SK-N-DZ (cell line): ENCODE measurements around the gene CLASRP.
A peak's percentile ranks its signal among the peaks of the same experiment; 100 is the strongest.

Experiments
- DNase-seq: peaks from one replicate; pipeline ENCODE4 v3.0.0-alpha.2; 2015; ENCODE audit warnings: low spot score

The CLASRP gene

DNA sequence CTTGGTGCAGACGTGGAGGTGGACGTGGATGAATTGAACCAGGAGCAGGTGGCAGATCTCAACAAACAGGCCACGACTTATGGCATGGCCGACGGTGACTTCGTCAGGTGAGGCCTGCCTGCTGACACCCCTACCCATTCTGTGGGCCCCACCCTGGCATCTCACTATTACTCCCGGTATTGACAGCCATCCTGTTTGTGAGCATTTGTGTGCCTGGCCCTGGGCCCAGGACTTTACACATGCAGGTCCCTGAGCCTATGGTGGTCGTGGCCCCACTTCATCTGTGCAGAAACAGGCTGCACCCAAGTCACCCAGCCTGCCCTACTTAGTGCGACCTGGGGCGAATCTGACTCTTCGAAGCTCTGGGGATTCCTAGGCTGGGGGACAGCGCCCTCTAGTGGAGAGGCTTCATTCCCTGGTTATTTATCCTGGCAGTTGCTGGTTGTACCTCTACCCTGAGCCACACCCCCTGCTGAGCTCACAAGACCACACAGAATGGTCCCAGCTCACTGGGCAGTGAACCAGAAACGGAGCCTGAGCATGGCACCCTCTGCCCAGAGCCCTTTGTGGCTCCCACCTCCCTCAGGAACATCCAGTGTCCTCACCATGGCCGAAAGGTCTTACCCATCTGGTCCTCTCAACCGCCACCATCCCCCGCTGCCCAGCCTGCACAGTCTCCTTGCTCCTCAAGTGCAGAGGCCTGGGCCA is 20.6 kb downstream of the CLASRP start:
- DNase-seq: peak; percentile 54

DNA sequence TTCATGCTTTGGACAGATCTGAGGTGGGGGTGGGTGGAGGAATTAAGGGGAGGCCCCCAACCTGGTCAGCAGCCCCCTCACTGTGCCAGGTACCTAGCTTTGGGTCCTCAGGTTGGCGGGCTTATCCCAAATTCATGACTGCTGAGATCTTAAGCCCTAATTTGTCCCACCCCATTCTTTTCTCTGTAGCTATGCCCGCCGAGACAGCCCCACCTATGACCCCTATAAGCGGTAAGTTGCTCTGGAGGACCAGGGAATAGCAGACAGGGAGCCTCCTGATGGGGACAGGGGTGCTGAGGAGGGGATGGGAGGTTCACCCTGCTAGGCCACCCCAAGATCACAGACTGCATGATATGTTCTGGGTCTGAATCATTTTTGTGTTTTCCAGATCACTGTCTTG is 23.1 kb downstream of the CLASRP start:
- no peak for DNase-seq

GRCh38 chr19:45063851-45064801 is 25.3 kb downstream of the CLASRP start:
- no peak for DNase-seq

DNA sequence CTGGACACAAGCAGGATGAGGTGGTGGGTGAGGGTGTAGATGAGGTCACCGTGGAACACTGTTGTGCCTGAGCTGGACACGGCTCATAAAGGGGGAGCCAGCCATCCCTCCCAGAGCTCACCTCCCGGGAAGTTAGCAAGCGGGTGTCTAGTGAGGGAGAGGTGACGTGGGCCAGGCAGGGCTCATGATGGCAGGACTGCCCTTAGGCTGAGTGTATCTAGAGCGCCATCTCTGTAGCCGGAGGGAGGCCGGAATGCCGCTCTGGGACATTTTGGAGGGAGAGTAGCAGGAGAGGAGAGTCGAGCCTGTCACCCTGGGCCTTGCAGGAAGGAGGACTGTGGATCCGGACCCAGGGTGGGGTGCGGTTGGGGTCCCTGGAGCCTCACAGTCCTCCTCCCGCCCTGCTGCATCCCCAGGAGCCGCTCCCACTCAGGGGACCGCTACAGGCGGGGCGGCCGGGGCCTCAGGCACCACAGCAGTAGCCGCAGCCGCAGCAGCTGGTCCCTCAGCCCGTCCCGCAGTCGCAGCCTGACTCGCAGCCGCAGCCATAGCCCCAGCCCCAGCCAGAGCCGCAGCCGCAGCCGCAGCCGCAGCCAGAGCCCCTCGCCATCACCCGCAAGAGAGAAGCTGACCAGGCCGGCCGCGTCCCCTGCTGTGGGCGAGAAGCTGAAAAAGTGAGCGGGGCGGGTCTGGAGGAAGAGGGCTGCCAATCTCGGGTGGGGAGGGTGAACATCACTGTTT is 28.2 kb downstream of the CLASRP start:
- no peak for DNase-seq

DNA sequence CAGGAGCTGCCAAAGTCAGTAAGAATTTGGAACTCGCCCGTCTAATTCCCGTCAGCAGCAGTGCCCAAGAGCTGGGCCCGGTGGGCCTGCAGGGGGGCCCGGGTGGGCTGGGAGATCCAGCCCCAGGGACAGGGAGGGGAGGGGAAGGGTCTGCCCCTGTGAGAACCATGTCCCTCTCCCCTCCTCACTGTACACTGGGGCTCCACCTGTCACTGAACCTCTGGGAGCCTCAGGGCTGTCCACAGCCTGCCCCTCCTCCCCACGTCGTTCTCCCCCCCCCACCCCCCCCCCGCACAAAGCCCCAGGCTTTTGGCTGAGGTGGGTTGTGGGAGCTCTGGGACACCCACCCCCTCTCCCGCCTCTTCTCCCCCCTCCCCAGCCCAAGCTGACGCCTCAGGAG is 29.2 kb downstream of the CLASRP start:
- DNase-seq: no peak

- no peak for DNase-seq
These were observed 30.2 kb downstream of the CLASRP start for GRCh38 chr19:45069056-45069455.

DNA sequence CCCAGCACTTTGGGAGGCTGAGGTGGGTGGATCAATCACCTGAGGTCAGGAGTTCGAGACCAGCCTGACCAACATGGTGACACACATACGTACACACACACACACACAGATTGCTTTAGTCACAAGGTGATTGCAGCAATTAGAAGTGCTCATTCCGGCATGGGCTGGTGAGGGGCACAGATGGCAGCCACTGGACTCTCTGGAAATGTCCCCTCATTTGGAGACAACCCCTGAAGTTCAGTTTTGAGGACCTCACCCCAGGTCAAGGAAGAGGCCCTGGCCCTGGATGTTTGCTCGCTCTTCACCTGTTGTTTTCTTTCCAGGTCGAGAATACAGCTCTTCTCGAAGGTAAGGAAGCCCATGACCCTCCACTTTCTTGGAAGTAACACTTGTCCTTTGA is 31.4 kb downstream of the CLASRP start:
- DNase-seq: no peak

DNA sequence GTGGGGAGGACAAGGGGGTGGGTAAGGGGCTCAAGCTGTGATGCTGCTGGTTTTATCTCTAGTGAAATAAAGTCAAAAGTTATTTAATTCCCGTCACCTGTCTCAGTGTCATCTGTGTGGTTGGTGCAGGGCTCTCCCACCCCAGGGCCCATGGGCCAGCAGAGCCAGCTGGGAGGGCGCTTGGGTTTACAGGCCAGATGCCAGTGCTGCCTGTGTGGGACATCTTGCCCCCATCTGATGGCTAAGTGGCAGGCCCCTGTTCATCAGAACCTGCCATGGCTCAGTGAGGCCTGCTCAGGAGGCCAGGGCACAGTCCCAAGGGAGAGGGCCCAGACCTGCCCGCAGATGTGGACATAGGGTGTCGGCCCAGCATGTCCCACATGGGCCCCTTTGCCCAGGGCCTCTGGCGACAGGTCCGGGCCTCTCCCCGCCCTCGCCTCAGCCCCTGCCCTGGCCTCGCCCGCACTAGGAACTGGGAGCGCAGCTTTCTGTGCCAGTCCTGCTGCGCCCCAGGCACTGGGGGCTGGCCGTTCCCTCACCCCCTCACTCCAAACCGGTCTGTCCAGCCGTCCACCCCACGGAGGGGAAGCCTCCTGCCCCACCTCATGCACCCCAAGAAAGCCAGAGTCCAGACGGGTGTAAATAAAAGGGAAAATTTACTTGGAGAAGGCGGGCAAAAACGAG is 32.2 kb downstream of the CLASRP start:
- DNase-seq: no peak

DNA sequence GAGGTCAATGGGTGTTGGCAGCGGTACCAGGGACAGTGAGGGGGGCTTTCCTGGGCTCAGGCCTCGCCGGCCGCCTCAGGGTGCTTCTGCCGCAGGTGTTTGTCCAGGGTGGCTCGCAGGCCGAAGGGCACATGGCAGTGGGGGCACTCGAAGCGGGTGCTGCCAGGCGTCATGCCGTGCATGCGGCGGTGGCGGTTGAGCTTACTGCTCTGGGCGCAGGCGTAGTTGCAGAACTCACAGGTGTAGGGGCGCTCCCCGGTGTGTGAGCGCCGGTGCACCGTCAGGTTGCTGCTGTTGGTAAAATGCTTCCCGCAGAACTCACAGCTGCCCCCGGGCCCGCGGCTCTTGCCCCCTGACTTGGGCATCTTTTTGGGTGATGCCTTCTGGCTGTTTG is 32.7 kb downstream of the CLASRP start:
- no peak for DNase-seq

GRCh38 chr19:45071969-45072790 is 33.3 kb downstream of the CLASRP start:
- DNase-seq: no peak

DNA sequence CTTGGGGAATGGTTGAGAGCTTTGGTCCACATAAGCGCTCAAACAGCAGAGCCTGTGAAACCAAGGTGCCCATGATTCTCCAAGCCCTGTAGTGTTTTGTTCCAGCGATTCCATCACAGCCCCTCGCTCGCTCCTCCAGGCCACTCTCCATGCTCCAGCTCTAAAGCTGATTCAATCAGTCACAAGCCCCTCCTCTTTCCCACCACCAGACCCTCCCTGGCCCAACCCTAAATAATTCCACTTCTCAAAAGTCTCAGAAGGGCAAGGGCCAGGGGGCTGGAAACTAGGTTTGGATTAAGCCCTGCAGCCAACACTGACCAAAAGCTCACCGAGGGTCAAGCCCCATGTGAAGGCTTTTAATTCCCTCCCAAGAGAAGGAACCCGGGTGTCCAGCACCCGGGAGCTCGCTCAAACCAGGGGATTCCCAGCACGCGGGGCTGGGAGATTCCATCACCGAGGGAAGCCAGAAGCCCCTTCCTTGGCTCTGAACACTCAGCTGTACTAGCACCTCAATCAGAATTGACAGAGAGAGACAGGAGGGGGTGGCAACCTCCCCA is 36.0 kb downstream of the CLASRP start:
- DNase-seq: peak; percentile 59

DNA sequence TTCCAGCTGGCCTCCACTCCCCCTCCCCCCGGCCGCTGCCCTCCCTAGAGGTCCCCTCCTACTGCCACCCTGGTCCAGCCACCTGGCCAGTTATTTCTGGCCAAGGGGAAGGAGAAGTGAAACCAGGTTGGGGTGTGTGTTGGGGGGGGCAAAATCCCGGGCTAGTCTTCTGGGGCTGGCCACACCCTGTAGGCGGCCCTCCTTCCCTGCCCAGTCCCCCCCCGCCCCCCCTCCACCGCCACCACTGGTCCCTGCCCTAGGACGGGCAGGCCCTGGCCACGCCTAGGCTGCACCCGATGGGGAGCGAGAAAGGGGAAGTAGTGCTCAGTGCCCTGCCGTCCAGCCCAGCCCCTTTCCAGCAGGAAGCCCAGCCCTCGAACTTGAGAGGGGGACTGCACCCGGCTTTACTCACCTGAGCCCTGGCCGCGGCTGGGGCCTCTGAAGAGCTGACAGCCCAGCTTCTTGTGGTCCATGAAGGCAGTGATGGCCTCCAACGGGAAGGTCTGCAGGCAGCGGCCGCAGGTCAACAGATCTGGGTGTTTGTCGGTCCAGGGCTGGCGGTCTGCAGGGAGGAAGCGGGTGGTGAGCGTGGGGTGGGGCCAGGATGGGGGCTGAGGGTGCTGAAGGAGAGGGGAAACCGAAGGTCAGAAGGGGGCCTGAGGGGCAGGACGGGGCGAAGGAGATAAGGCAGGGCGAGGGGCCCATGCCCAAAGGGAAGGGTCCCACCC is 36.6 kb downstream of the CLASRP start:
- peak; percentile 45 for DNase-seq

- DNase-seq: peak; percentile 87
These were observed 37.4 kb downstream of the CLASRP start, which contains the start of gene ZNF296 for GRCh38 chr19:45076029-45076850. TSS of gene ZNF296 (minus strand) at chr19:45076478. CDS start at chr19:45076373, 105 bp downstream.

DNA sequence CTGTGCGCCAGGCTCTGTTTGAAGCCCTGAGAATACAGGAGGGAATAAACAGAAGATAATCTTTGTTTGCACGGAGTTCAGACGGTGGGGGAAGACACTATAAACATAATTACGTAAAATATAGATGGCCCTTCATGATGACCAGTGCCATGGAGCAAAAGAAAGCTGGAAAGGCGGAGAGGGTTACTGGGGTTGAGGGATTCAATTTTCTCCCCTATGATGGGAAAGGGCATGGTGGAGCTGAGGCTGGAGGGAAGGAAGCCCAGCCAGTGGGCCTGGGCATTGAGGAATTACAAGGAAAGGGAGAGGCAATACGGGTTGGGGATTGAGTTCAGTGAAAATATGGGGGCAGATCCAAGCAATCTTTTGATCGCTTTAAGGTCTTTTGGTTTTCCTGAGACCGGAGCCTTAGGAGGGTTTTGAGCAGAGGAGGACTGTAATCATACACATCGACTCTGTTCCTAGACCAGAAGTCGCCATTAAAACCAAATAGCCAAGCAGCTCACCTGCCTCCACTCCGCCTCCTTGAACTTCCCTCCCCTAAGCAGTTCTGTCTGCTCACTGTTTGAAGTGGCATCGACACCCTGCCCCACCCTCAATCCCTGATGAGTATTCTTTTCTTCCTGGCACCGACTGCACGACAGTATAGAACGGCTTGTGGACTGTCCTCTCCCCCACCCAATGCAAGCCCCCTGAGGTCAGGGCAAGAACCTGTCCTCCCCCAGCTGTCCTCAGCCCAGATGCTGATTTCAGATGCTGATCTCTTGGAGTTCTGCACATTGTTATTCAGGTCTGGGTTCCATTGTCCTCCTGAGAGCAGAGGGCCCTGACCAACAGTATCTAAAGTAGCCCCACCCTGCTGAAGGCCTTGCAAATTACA is 38.2 kb downstream of the CLASRP start:
- DNase-seq: no peak

GRCh38 chr19:45078390-45079062 is 39.7 kb downstream of the CLASRP start:
- no peak for DNase-seq

DNA sequence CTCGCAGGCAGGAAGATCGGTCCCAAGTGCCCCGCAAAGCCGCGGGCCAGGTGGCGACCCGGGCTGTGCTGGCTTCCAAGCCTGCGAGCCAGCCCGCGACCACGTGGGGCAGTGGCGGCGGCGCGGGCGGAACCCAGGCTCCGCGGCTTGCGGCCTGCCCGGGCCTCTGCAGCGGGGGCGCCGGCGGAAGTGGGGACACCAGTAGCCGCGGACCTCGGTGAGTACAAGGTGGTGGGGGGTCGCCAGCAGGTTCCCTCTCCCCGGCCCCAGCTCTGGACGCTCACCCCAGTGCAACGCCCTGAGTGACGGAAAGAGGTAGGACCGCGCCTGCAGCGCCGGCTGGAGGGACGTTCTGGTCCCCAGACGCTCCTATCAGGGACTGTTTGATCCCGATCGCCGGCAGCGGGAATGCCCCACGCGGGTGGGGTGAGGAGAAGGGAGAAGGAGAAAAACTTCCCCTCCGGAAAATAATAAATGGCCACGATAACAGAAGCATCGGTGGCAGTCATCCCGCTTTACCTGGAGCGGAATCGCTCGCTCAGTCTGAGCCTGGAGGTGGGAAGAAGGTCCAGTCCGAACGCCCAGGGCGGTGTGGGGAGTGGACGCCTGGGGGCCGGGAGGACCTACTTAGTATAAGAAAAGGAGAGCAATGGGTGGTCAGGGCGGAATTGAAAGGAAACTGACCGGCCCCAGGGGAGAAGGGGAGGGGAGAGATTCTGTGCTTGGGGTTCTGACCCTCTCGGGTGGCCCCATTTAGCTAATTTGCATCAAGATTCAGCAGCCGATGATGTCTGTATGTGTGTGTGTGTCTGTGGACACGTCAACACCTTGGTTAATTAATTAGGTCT is 40.4 kb downstream of the CLASRP start, which contains the start of gene GEMIN7:
GEMIN7 (plus strand) TSS at position 198 of the 848 bp plus-strand sequence. CDS start 10,855 bp downstream, outside the sequence.
- DNase-seq: peak; percentile 71
